Erythroblast (primary cell): ENCODE measurements around the gene ATP8A1.

ENCODE experiments used
- GATA1 ChIP-seq: IDR thresholded peaks from 2 replicates; pipeline ENCODE4 v1.6.1; 2011; ENCODE audit warnings: low read depth, mild to moderate bottlenecking, control low read depth, low read length, moderate library complexity
- POLR2A ChIP-seq: IDR thresholded peaks from 2 replicates; pipeline ENCODE4 v1.6.1; 2011; ENCODE audit warnings: mild to moderate bottlenecking, low read length

DNA sequence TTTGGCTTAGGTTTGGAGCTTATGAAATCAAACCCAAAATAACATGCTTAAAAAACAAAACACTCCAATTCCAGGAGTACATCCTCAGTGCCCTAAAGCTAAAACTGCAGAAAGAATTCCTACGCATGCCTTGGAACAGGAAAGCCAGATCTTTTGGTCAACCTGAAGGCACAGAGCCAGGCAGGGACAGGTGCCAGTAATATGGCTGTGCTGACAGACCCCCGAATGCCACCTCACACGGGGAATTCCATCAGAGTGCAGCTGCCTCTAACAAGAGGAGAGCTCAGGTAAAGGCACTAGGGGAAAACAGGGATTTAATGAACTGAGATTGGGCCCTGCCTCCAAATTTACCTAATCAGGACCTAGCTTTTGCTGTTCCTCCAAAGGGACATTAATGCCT is 182.5 kb downstream of the ATP8A1 start:
- TF ChIP-seq POLR2A (no peak), GATA1 (no peak)
